HCT116 (cell line): ENCODE measurements around the gene PTDSS2. TPM values are rescaled to one million over a fixed set of nuclear protein-coding genes. Genes with fewer than 3 reads are reported as not detected.
"Not testable (repeated sequence)": the region's sequence is repeated elsewhere in the genome, so short reads cannot be mapped to it uniquely, and the experiment has no call there.

Source experiments
- ATAC-seq: fragments of 200-7000 bp; cut with Tn5 transposase; 2 replicates; pipeline ENCODE4 v1.9.1; 2020; ENCODE audit warnings: mild to moderate bottlenecking, moderate library complexity
- BruUV-seq: library from RNA; stranded (reverse); fragments of 400-500 nt; replicated peaks from 2 replicates; lab custom pipeline; 2021; lab: Mats Ljungman, UMichigan
- CTCF ChIA-PET: fragments of 300-600 bp; sonication (Branson Sonifier 250); formaldehyde crosslinking; loops from one replicate; lab custom pipeline; 2021; ENCODE audit warnings: antibody characterized with exemption; lab: Charles Lee
- POLR2A ChIA-PET: fragments of 300-600, 350-600 bp; sonication (Branson Sonifier 250); formaldehyde crosslinking; loops from one replicate; lab custom pipeline; 2021; ENCODE audit warnings: antibody characterized with exemption; lab: Charles Lee
- RAD21 ChIA-PET, 2 experiments: fragments of 300-600 bp; sonication (Branson Sonifier 250); formaldehyde crosslinking; loops; one replicate each; lab custom pipeline; 2023; ENCODE audit warnings: low total read pairs in 2 of 2; ENCODE audit not compliant: uncharacterized antibody in 2 of 2, unreplicated experiment in 2 of 2, low non-redundant PET in 1 of 2; lab: Charles Lee
- DNase-seq: peaks from one replicate; pipeline ENCODE4 v3.0.0-alpha.2; 2010; ENCODE audit warnings: low read depth, low spot score
- H2AFZ ChIP-seq: fragments of 200-600 bp; shearing (Covaris generic), sonication (generic); 2 replicates; pipeline ENCODE4 v1.6.1; 2017; ENCODE audit warnings: low read depth, mixed run types, mixed read lengths, antibody characterized with exemption, low read length; ENCODE audit not compliant: poor library complexity, severe bottlenecking
- H3K27ac ChIP-seq: 2 replicates; pipeline ENCODE4 v1.5.1; 2012; ENCODE audit warnings: low read depth, low read length
- H3K27me3 ChIP-seq: fragments of 200-600 bp; sonication (generic); 2 replicates; pipeline ENCODE4 v1.6.1; 2016; ENCODE audit warnings: mixed run types, low read length, mixed read lengths; ENCODE audit not compliant: insufficient read depth
- H3K36me3 ChIP-seq, 2 experiments: fragments of 200-500 bp in 1 of 2; fragments of 200-600 bp in 1 of 2; sonication (Bioruptor generic) in 1 of 2; sonication (generic) in 1 of 2; 2 replicates each; pipeline versions ENCODE4 v1.5.1 to v1.6.1; 2014 to 2016; ENCODE audit warnings: low read length in 2 of 2, inconsistent platforms in 1 of 2, mixed read lengths in 1 of 2, mixed run types in 1 of 2; ENCODE audit not compliant: insufficient read depth in 2 of 2, control insufficient read depth in 1 of 2
- H3K4me1 ChIP-seq, 2 experiments: fragments of 200-600 bp in 1 of 2; sonication (generic) in 1 of 2; 2 replicates each; pipeline versions ENCODE4 v1.5.1 to v1.6.1; 2012 to 2017; ENCODE audit warnings: low read length in 2 of 2, inconsistent platforms in 1 of 2, mild to moderate bottlenecking in 1 of 2, mixed read lengths in 1 of 2, mixed run types in 1 of 2, moderate library complexity in 1 of 2; ENCODE audit not compliant: insufficient read depth in 2 of 2, control insufficient read depth in 1 of 2
- H3K4me2 ChIP-seq: fragments of 200-600 bp; sonication (generic); 2 replicates; pipeline ENCODE4 v1.6.1; 2017; ENCODE audit warnings: mixed run types, low read length, mixed read lengths
- H3K4me3 ChIP-seq, 2 experiments: fragments of 200-600 bp in 1 of 2; sonication (generic) in 1 of 2; replicated peaks in 1 of 2; 2 replicates each; pipeline ENCODE4 v1.5.1; 2011 to 2016; ENCODE audit warnings: low read length in 2 of 2, control low read depth in 1 of 2, low read depth in 1 of 2, mild to moderate bottlenecking in 1 of 2, mixed read lengths in 1 of 2, mixed run types in 1 of 2
- H3K79me2 ChIP-seq: fragments of 200-600 bp; sonication (generic); 2 replicates; pipeline ENCODE4 v1.6.1; 2017; ENCODE audit warnings: mild to moderate bottlenecking, mixed run types, low read length, moderate library complexity, mixed read lengths; ENCODE audit not compliant: insufficient read depth
- H3K9ac ChIP-seq: fragments of 200-600 bp; sonication (generic); 2 replicates; pipeline ENCODE4 v1.6.1; 2016; ENCODE audit warnings: low read length, mixed read lengths
- H3K9me2 ChIP-seq: fragments of 200-600 bp; sonication (generic), shearing (Covaris generic); 2 replicates; pipeline ENCODE4 v1.6.1; 2017; ENCODE audit warnings: mixed run types, mild to moderate bottlenecking, moderate library complexity; ENCODE audit not compliant: insufficient read depth
- H3K9me3 ChIP-seq, 2 experiments: fragments of 200-500 bp in 1 of 2; fragments of 200-600 bp in 1 of 2; sonication (Bioruptor generic) in 1 of 2; sonication (generic) in 1 of 2; 2 replicates each; pipeline ENCODE4 v1.6.1; 2014 to 2017; ENCODE audit warnings: low read length in 2 of 2, mixed read lengths in 2 of 2, inconsistent platforms in 1 of 2, low read depth in 1 of 2, mild to moderate bottlenecking in 1 of 2, mixed run types in 1 of 2, moderate library complexity in 1 of 2; ENCODE audit not compliant: control insufficient read depth in 1 of 2, insufficient read depth in 1 of 2
- H4K20me1 ChIP-seq: fragments of 200-600 bp; sonication (generic), shearing (Covaris generic); 2 replicates; pipeline ENCODE4 v1.6.1; 2017; ENCODE audit warnings: mixed run types, mild to moderate bottlenecking, moderate library complexity; ENCODE audit not compliant: insufficient read depth
- CBX3 ChIP-seq: IDR thresholded peaks from 2 replicates; pipeline ENCODE4 v1.6.1; 2012; ENCODE audit warnings: low read depth
- CEBPB ChIP-seq: IDR thresholded peaks from 2 replicates; pipeline ENCODE4 v1.6.1; 2012; ENCODE audit warnings: low read depth
- EGR1 ChIP-seq: IDR thresholded peaks from 2 replicates; pipeline ENCODE4 v1.6.1; 2012; ENCODE audit warnings: low read depth
- ELF1 ChIP-seq: IDR thresholded peaks from 2 replicates; pipeline ENCODE4 v1.6.1; 2012; ENCODE audit warnings: low read depth, borderline replicate concordance
- EZH2 ChIP-seq: fragments of 200-600 bp; sonication (generic); IDR thresholded peaks from 2 replicates; pipeline ENCODE4 v1.6.1; 2017; ENCODE audit warnings: antibody characterized with exemption, mixed run types
- FOSL1 ChIP-seq: IDR thresholded peaks from 2 replicates; pipeline ENCODE4 v1.6.1; 2012; ENCODE audit warnings: low read depth
- SIN3A ChIP-seq: IDR thresholded peaks from 2 replicates; pipeline ENCODE4 v1.6.1; 2012; ENCODE audit warnings: low read depth
- SP1 ChIP-seq: IDR thresholded peaks from 2 replicates; pipeline ENCODE4 v1.6.1; 2012; ENCODE audit warnings: low read depth
- SRF ChIP-seq: IDR thresholded peaks from 2 replicates; pipeline ENCODE4 v1.6.1; 2012; ENCODE audit warnings: low read depth
- TCF7L2 ChIP-seq: IDR thresholded peaks from 2 replicates; pipeline ENCODE4 v1.7.0; 2011; ENCODE audit warnings: borderline replicate concordance, inconsistent platforms; ENCODE audit not compliant: insufficient read depth, insufficient read length; ENCODE audit errors: extremely low read depth
- ZFX ChIP-seq: fragments of 450-650 bp; IDR thresholded peaks from 2 replicates; pipeline ENCODE4 v1.6.1; 2017
- intact Hi-C: fragments of 100-400 bp; cut with micrococcal nuclease; formaldehyde crosslinking; loops from 2 replicates; pipeline ENCODE4 v1.10.0; 2022
- total RNA-seq: library from RNA; stranded (reverse); gene quantifications from one replicate; pipeline ENCODE4 v1.2.1, GENCODE V29; 2021; ENCODE audit not compliant: unreplicated experiment
- TF ChIP-seq, protein P1 (sequence below), 3 experiments: fragments of 200-600 bp in 1 of 3; sonication (generic) in 1 of 3; IDR thresholded peaks in 2 of 3; conservative IDR thresholded peaks in 1 of 3; 2 replicates each; pipeline ENCODE4 v1.5.1; 2012 to 2017; ENCODE audit warnings: low read depth in 2 of 3, low read length in 2 of 3, antibody characterized with exemption in 1 of 3, borderline replicate concordance in 1 of 3, control low read depth in 1 of 3, mild to moderate bottlenecking in 1 of 3, mixed read lengths in 1 of 3, mixed run types in 1 of 3, moderate library complexity in 1 of 3; ENCODE audit not compliant: insufficient read depth in 1 of 3
- TF ChIP-seq, protein P2 (sequence below): IDR thresholded peaks from 2 replicates; pipeline ENCODE4 v1.6.1; 2012
- TF ChIP-seq, protein P3 (sequence below): IDR thresholded peaks from 2 replicates; pipeline ENCODE4 v1.6.1; 2011; ENCODE audit warnings: mild to moderate bottlenecking, low read length, moderate library complexity; ENCODE audit not compliant: insufficient replicate concordance; ENCODE audit errors: extremely low read depth

Gene PTDSS2
- total RNA-seq, 1 experiment from 2014 or later: 40.1 TPM

DNA sequence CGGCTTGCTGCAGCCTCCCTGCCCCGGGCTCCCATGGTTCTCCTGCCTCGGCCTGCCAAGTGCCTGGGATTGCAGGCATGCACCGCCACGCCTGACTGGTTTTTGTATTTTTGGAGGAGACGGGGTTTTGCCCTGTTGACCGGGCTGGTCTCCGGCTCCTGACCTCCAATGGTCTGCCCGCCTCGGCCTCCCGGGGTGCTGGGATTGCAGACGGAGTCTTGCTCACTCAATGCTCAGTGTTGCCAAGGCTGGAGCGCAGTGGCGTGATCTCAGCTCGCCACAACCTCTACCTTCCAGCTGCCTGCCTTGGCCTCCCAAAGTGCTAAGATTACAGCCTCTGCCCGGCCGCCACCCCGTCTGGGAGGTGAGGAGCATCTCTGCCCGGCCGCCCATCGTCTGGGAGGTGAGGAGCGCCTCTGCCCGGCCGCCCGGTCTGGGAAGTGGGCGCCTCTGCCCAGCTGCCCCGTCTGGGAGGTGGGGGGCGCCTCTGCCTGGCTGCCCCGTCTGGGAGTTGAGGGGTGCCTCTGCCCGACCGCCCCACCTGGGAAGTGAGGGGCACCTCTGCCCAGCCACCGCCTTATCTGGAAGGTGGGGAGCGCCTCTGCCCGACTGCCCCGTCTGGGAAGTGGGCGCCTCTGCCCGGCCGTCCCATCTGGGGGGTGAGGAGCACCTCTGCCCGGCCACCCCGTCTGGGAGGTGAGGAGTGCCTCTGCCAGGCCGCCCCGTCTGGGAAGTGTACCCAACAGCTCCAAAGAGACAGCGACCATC, 67.0 kb downstream of the PTDSS2 start:
- H4K20me1 ChIP-seq, H3K4me3 ChIP-seq, intact Hi-C loops, BruUV-seq, H3K4me1 ChIP-seq, H3K4me2 ChIP-seq, ATAC-seq, DNase-seq, H3K27ac ChIP-seq, H3K79me2 ChIP-seq, H3K9ac ChIP-seq, CTCF ChIA-PET, H2AFZ ChIP-seq, H3K36me3 ChIP-seq, RAD21 ChIA-PET, POLR2A ChIA-PET, H3K27me3 ChIP-seq, H3K9me2 ChIP-seq: not testable (repeated sequence)
- peaks cover 0 to 21% of the 10 kb centered on the region in 2 experiments; a peak in 1 of 4 replicates for H3K9me3 ChIP-seq

DNA sequence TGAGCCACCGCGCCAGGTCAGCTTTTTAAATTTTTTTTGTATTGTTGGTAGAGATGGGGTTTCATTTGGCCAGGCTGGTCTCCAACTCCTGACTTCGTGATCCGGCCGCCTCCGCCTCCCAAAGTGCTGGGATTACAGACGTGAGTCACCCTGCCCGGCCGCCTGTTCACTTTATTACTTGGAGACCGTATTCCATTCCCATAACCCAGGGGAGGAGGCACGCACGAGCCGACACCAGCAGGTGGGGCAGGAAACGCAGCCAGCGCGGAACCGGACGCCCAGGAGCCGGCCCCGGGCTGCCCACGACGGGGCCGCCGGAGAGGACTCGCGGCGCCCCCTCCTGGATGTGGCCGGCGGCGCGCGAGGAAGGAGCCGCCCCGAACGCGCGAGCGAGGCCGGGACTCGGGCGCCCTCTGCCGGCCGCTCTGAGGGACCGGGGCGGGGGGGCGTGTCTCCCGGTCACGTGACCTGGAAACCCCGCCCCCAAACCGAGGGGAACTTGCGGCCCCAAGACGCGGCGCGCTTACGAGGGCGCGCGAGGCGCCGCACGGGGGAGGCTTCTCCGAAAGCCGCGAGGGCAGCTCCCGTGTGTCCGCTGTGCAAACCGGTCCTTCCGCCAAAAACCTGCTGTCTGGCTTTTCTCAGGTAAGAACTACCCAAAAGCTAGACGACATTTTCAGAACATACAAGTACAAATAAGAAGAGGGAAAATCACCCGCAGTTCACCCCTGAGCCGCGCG, 68.6 kb downstream of the PTDSS2 start:
- peak overlapping the region; percentile 39 for H3K4me2 ChIP-seq
- TF ChIP-seq EGR1 (peak; percentile 72), CEBPB (no peak), ELF1 (no peak), TCF7L2 (peak; percentile 6), SP1 (peak; percentile 52; the same call in 1 of the 2 replicates), ZFX (no peak), CBX3 (peak; percentile 90), SIN3A (0 out of 2 replicates have a peak, but pooled peaks have one; percentile 24), FOSL1 (peak; percentile 54; the same call in 1 of the 2 replicates), SRF (peak; percentile 60; the same call in 1 of the 2 replicates), EZH2 (no peak)
- TF ChIP-seq, protein P1, sequence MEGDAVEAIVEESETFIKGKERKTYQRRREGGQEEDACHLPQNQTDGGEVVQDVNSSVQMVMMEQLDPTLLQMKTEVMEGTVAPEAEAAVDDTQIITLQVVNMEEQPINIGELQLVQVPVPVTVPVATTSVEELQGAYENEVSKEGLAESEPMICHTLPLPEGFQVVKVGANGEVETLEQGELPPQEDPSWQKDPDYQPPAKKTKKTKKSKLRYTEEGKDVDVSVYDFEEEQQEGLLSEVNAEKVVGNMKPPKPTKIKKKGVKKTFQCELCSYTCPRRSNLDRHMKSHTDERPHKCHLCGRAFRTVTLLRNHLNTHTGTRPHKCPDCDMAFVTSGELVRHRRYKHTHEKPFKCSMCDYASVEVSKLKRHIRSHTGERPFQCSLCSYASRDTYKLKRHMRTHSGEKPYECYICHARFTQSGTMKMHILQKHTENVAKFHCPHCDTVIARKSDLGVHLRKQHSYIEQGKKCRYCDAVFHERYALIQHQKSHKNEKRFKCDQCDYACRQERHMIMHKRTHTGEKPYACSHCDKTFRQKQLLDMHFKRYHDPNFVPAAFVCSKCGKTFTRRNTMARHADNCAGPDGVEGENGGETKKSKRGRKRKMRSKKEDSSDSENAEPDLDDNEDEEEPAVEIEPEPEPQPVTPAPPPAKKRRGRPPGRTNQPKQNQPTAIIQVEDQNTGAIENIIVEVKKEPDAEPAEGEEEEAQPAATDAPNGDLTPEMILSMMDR (IDR thresholded peaks at IDR 0.05 in 2 of 3, conservative IDR thresholded peaks at IDR 0.05 in 1 of 3; ENCODE audit: borderline replicate concordance in 1 of 3, insufficient read depth in 1 of 3, low read depth in 2 of 3, low read length in 2 of 3): peak; percentile 75 to 98 (median 87)
- TF ChIP-seq, protein P2, sequence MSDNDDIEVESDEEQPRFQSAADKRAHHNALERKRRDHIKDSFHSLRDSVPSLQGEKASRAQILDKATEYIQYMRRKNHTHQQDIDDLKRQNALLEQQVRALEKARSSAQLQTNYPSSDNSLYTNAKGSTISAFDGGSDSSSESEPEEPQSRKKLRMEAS: peak; percentile 80
- TF ChIP-seq, protein P3, sequence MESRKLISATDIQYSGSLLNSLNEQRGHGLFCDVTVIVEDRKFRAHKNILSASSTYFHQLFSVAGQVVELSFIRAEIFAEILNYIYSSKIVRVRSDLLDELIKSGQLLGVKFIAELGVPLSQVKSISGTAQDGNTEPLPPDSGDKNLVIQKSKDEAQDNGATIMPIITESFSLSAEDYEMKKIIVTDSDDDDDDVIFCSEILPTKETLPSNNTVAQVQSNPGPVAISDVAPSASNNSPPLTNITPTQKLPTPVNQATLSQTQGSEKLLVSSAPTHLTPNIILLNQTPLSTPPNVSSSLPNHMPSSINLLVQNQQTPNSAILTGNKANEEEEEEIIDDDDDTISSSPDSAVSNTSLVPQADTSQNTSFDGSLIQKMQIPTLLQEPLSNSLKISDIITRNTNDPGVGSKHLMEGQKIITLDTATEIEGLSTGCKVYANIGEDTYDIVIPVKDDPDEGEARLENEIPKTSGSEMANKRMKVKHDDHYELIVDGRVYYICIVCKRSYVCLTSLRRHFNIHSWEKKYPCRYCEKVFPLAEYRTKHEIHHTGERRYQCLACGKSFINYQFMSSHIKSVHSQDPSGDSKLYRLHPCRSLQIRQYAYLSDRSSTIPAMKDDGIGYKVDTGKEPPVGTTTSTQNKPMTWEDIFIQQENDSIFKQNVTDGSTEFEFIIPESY: no peak

More for the DNA sequence above, 68.6 kb downstream of the PTDSS2 start:
- peak; percentile 97 for ATAC-seq
- Histone ChIP-seq H3K27me3 (no peaks in the 10 kb centered on the region), H2AFZ (no peak overlapping the region), H3K9ac (no peak overlapping the region), H3K79me2 (no peaks in the 10 kb centered on the region), H3K9me3 (peaks cover 0 to 21% of the 10 kb centered on the region in 2 experiments; a peak in 1 of 4 replicates), H3K36me3 (no peaks in the 10 kb centered on the region), H3K27ac (peak overlapping the region; percentile 66), H3K4me3 (no peak overlapping the region), H3K9me2 (no peaks in the 10 kb centered on the region), H4K20me1 (no peaks in the 10 kb centered on the region), H3K4me1 (peaks cover 4 to 5% of the 10 kb centered on the region in 2 experiments; a peak in 3 of 4 replicates)
- intact Hi-C loops: no loop called here
- CTCF ChIA-PET: no interaction called here
- RAD21 ChIA-PET: no interaction called here
- peak; percentile 85 for DNase-seq
- POLR2A ChIA-PET: no interaction called here
- BruUV-seq: no TSS peak
